Activated naive CD8-positive, alpha-beta T cell treated with anti-CD3 and anti-CD28 coated beads, Interleukin-2, amount 10 ng/mL, durations not matched to agents 7 days and 5 days (primary cell): ENCODE data around the gene KDM4C. TPM values are rescaled to one million over a fixed set of nuclear protein-coding genes. Genes with fewer than 3 reads are reported as not detected.

Experiments used
- ATAC-seq: fragments of 150-1000 bp; cut with Tn5 transposase; one replicate; pipeline ENCODE4 v1.10.0; 2021; ENCODE audit warnings: low read depth, moderate library complexity
- POLR2A ChIA-PET: fragments of 350-600 bp; sonication (Branson Sonifier 250); formaldehyde crosslinking; loops from one replicate; lab custom pipeline; 2021; ENCODE audit warnings: antibody characterized with exemption; lab: Charles Lee
- DNase-seq: peaks from one replicate; pipeline ENCODE4 v3.0.0; 2021
- H3K27ac Mint-ChIP-seq: one replicate; pipeline ENCODE4 v1.8.0; 2022; ENCODE audit warnings: mild to moderate bottlenecking, mixed read lengths
- H3K27me3 Mint-ChIP-seq: one replicate; pipeline ENCODE4 v1.8.0; 2022; ENCODE audit warnings: mild to moderate bottlenecking, moderate library complexity, mixed read lengths
- H3K36me3 Mint-ChIP-seq: one replicate; pipeline ENCODE4 v1.8.0; 2021; ENCODE audit warnings: mild to moderate bottlenecking, mixed read lengths
- H3K4me1 Mint-ChIP-seq: one replicate; pipeline ENCODE4 v1.8.0; 2021; ENCODE audit warnings: mixed read lengths
- H3K4me3 Mint-ChIP-seq: one replicate; pipeline ENCODE4 v1.8.0; 2022; ENCODE audit warnings: mild to moderate bottlenecking, moderate library complexity, mixed read lengths
- H3K9me3 Mint-ChIP-seq: one replicate; pipeline ENCODE4 v1.8.0; 2021; ENCODE audit warnings: mixed read lengths
- total RNA-seq, 2 experiments: library from RNA; stranded (reverse); gene quantifications; one replicate each; pipeline ENCODE4 v1.2.3, GENCODE V29; 2021

KDM4C gene
- total RNA-seq, 2 experiments from 2014 or later, result 75.2 to 77.1 TPM

DNA sequence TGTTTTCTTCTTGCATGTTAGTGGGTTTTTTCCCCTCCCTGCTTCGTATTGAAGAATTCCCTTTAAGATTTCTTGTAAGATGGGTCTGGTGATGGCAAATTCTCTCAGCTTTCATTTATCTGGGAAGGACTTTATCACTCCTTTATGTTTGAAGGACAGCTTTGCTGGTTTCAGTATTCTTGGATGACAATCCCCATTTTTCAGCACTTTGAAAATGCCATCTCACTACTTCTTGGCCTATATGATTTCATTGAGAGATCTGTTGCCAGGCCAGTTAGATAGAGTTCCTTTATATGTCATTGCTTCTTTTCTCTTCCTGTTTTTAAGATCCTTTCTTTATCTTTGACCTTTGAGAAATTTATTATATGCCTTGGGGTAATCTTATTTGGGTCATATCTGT, 106.3 kb downstream of the KDM4C start:
- no peak overlapping the region for H3K4me3 Mint-ChIP-seq
- H3K27me3 Mint-ChIP-seq, result no peaks in the 10 kb centered on the region
- H3K27ac Mint-ChIP-seq, result peak overlapping the region; percentile 37
- H3K9me3 Mint-ChIP-seq, result peaks cover 6% of the 10 kb centered on the region
- POLR2A ChIA-PET, result no interaction called here
- H3K4me1 Mint-ChIP-seq, result peaks cover 10% of the 10 kb centered on the region
- DNase-seq (no peak), ATAC-seq (no peak)
- peaks cover 38% of the 10 kb centered on the region for H3K36me3 Mint-ChIP-seq

DNA sequence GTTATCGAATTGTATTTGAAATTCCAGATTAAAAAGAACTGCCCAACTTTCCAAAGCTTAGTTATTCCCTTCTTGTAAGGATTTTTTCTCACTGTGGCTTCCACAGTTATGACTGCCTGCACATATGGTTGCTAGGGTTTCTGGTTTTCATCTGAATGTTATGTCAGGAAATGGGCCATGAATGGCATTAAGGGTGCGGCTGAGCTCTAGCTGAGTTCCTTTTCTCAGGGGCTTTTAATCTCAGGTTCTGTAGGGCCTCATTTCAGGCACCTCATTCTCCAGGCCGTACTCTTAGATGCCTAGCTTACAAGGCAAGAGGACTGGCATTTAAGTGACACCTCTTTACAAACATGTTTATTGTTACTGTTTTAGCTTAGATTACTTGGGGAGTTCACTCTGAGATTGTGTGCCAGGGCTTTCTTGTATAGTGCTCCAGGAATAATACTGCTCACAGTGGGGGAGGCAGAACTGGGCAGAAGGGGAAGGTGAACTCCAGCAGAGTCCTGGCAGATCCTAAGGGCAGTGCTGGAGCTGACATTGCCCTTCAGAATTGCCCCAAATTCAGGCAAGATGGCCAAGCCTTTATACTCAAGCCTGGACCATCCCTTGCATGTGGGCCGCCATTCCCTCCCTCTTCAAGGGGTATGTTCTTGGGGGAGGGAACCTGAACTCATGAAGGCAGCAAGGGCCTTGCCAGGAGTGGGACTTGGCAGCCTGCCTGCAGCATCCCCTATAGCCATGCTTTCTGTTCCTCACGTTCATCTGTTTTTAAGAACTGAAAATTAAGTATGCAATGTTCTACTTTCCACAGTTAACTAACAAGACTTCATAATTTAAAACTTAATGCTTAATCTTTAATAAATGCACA, 111.5 kb downstream of the KDM4C start:
- DNase-seq (no peak), ATAC-seq (peak; percentile 70)
- H3K9me3 Mint-ChIP-seq, result peaks cover under 1% of the 10 kb centered on the region
- peak overlapping the region; percentile 13 for H3K4me3 Mint-ChIP-seq
- POLR2A ChIA-PET, result interaction anchor here (2.1 kb wide), 1 partner anchor 112 kb away, joined by 8 read pairs; the partner anchor contains the start of gene KDM4C
- peak overlapping the region; percentile 39 for H3K27ac Mint-ChIP-seq
- H3K36me3 Mint-ChIP-seq, result peaks cover 37% of the 10 kb centered on the region
- no peaks in the 10 kb centered on the region for H3K27me3 Mint-ChIP-seq
- peaks cover 37% of the 10 kb centered on the region for H3K4me1 Mint-ChIP-seq

DNA sequence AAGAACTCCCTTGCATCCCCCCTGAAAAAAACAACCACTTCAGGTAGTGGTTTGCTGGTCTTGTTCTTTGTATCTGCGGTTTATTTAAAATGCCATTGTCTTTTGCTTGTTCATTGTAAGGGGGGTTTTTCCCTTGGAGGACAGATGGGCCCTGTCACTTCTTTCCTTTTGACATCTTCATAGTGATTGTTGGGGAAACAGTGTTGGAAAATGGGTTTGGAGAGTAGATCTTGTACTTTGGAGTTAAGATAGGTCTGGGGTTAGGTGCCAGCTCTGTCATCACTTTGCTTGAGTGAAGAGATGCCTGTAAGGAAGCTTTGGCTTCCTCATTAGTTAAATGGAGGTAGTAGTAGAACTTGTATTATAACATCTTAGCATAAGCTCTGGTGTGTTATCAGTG, 112.4 kb downstream of the KDM4C start:
- peaks cover 41% of the 10 kb centered on the region for H3K4me1 Mint-ChIP-seq
- ATAC-seq (peak; percentile 30), DNase-seq (no peak)
- POLR2A ChIA-PET, result interaction anchor here (2.1 kb wide), 1 partner anchor 113 kb away, joined by 8 read pairs; the partner anchor contains the start of gene KDM4C
- H3K4me3 Mint-ChIP-seq, result peak overlapping the region; percentile 12
- peak overlapping the region; percentile 11 for H3K27ac Mint-ChIP-seq
- no peaks in the 10 kb centered on the region for H3K27me3 Mint-ChIP-seq
- peaks cover 37% of the 10 kb centered on the region for H3K36me3 Mint-ChIP-seq
- H3K9me3 Mint-ChIP-seq, result no peaks in the 10 kb centered on the region

DNA sequence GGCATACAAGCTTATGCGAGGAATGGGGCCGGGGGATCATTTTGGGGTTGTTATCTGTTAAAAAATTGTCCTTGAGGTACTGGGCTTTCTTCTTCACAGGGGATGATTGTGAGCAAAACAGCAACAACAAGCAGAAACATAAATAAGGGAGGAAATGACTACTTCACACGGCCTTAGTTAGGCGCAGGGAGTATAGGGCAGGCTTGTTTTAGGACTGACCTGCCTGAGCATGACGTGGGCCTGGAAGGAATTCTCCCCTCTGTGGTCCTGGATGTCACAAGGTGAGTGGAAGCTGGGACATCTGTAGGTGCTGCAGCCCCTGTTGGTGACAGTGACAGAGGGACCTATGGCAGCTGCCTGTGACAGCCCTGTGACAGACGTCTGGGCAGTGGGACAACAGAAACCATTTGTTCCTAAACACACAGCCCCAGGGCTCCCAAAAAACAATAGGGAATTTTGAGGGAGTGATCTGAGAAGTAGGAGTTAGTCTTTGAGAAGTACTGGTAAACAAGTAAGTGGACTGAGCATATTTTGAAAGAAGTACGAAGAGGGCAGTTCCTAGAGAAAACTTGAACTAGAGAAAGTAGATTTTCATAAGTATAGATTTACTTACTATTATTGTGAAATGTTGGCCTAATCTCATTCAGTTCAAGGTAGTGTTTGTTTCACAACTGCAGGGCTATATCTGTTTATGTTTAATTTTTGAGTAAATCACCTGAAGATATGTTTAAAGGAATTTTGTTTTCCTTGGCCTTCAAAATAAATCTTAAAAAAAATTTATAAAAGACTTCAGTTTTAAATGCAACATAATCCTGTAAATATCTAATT, 113.1 kb downstream of the KDM4C start:
- Mint-ChIP-seq H3K4me1 (peaks cover 45% of the 10 kb centered on the region), H3K27ac (no peak overlapping the region), H3K9me3 (no peaks in the 10 kb centered on the region), H3K27me3 (no peaks in the 10 kb centered on the region), H3K36me3 (peaks cover 39% of the 10 kb centered on the region), H3K4me3 (no peak overlapping the region)
- no peak for ATAC-seq
- DNase-seq, result no peak
- POLR2A ChIA-PET, result interaction anchor here (2.1 kb wide), 1 partner anchor 114 kb away, joined by 8 read pairs; the partner anchor contains the start of gene KDM4C

DNA sequence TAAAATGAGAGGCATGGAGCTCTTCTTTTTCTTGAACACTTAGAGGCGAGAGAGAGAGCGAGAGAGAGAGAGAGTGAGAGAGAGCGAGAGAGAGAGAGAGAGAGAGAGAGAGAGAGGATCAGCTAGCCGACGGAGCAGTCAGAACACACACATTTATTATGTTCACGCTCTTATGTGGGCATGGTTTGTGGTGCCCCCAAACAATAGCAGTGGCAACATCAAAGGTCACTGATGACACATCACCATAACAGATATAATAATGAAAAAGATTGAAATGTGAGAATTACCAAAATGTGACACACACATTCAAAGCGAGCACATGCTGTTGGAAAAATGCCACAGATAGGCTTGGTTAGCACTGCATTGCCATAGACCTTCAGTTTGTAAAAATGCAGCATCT, 116.1 kb downstream of the KDM4C start:
- Mint-ChIP-seq H3K9me3 (no peaks in the 10 kb centered on the region), H3K4me3 (no peak overlapping the region), H3K27ac (no peak overlapping the region), H3K4me1 (peaks cover 39% of the 10 kb centered on the region), H3K27me3 (no peaks in the 10 kb centered on the region), H3K36me3 (peaks cover 36% of the 10 kb centered on the region)
- POLR2A ChIA-PET, result interaction anchor here (0.6 to 0.9 kb wide), 3 partner anchors 14 to 444 kb away, joined by 3 to 4 read pairs (median 3); no protein-coding TSS in a partner anchor
- ATAC-seq (no peak), DNase-seq (no peak)

DNA sequence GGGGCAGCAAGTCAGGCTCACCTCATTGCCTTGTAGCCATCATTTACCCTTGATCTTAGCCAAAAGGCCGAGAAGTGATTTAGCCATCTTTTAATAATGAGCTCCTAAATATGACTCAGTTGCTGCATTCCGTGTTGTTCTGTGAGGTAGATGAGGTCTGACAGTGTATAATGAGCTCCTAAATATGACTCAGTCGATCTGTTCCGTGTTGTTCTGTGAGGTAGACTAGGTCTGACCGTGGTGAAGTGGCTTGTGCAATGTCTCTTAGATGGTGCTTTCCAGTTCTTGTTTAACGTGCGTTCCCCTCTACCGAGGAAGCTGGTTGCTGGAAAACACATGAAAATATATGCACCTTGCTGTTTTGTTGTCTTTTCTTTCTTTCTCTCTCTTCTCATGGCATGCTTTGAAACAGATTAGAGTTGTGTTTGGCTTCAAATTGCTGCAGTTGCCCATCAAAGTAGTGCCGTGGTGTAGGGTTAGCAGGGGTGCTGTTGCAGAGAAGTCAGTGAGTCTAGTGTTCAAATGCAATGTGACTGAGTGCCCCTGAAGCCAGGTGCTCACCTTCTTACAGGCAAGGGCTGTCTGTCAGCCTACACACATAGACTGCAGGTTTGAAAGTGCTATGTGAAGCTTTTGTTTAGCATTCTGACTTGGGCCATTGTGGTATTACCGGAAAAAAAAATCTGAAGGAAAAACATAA, 118.6 kb downstream of the KDM4C start:
- no peak overlapping the region for H3K27ac Mint-ChIP-seq
- H3K9me3 Mint-ChIP-seq, result no peaks in the 10 kb centered on the region
- H3K4me1 Mint-ChIP-seq, result peaks cover 26% of the 10 kb centered on the region
- POLR2A ChIA-PET, result no interaction called here
- DNase-seq (no peak), ATAC-seq (no peak)
- H3K27me3 Mint-ChIP-seq, result no peaks in the 10 kb centered on the region
- peaks cover 29% of the 10 kb centered on the region for H3K36me3 Mint-ChIP-seq
- no peak overlapping the region for H3K4me3 Mint-ChIP-seq

DNA sequence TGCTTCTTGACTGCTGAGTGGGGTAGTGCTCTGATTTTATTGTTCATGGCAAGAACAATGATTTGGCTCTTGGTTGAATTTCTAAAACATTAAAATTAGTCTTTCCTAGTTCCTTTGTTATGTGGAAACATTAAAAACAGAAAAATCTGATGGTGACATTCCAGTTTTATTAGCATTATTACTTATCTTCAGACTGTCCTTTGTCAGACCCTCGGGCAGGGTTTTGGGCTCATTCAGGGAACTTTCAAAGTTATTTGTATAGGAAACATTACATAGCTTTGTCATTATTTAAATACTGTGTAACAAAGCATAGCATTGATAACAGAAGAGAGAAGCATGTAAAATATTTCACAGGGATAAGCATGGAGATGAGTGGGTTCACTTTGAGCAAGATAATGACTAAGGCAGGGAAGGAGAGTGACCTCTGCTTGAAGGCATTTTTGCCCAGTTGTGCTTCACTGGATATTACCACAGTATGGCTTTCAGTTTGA, 119.9 kb downstream of the KDM4C start:
- no peak overlapping the region for H3K4me3 Mint-ChIP-seq
- POLR2A ChIA-PET, result no interaction called here
- ATAC-seq, result no peak

DNA sequence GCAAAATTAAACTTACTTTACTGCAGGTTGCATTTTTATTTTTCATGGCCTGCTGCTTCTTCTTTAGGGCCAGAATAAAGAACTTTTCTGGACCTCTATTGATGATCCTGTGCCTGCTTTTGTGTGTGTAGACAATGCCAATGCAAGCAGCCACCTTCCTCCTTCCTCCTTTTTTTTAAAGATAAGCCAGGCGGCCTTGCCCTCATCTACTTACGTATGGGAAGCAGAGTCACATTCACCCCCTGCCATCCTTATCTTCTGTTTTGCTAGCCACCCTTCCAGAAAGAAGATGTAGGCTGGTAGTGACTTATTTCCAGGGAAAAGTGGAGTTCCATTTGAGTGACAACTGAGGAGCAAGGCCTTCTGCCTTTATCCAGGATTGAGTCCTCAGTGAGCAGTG, 122.9 kb downstream of the KDM4C start:
- no peak for ATAC-seq
- no peaks in the 10 kb centered on the region for H3K27me3 Mint-ChIP-seq
- H3K36me3 Mint-ChIP-seq, result peaks cover 20% of the 10 kb centered on the region
- no peak for DNase-seq
- no peak overlapping the region for H3K27ac Mint-ChIP-seq
- H3K9me3 Mint-ChIP-seq, result no peaks in the 10 kb centered on the region
- POLR2A ChIA-PET, result no interaction called here
- peaks cover 1% of the 10 kb centered on the region for H3K4me1 Mint-ChIP-seq
- H3K4me3 Mint-ChIP-seq, result no peak overlapping the region

More for the DNA sequence above, 119.9 kb downstream of the KDM4C start:
- H3K9me3 Mint-ChIP-seq, result no peaks in the 10 kb centered on the region
- no peak overlapping the region for H3K27ac Mint-ChIP-seq
- H3K4me1 Mint-ChIP-seq, result peaks cover 18% of the 10 kb centered on the region
- peaks cover 26% of the 10 kb centered on the region for H3K36me3 Mint-ChIP-seq
- no peak for DNase-seq
- no peaks in the 10 kb centered on the region for H3K27me3 Mint-ChIP-seq

DNA sequence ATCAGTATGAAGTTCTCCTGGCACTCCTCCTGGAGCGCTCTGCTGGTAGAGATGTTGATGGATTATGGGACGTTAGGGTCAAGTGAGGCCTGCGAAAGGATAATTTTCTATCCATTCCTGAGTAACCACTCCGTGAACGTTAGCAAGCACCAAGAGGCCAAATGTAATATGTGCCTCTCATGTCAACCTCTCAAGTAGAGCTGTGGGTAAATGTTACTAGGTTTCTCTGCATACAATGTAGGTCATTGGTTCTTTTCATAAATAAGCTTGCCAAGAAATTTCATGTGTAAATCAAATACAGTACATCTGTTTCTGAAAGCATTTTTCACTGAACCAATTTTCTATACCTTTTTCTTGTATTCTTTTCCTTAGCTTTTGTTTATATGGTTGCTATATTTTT, 126.3 kb downstream of the KDM4C start:
- Mint-ChIP-seq H3K27ac (no peak overlapping the region), H3K4me3 (no peak overlapping the region), H3K36me3 (peaks cover 26% of the 10 kb centered on the region), H3K4me1 (peaks cover 4% of the 10 kb centered on the region), H3K9me3 (no peaks in the 10 kb centered on the region), H3K27me3 (no peaks in the 10 kb centered on the region)
- ATAC-seq (no peak), DNase-seq (no peak)
- POLR2A ChIA-PET, result no interaction called here

DNA sequence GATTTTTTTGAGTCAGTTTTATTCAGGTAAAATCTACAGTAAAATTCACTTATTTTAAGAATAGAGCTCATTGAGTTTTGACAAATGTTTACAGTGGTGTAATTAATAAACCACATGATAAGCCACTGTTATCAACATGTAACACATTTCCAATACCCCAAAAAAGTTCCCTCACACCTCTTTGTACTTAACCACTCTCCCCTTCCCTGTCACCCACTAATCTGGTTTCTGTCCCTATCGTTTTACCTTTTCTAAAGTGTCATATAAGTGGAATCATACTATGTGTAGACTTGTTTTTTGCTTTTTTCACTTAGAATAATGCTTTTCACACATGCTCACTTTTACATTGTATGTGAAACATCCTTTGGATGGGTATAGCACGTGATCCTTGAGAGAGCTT, 127.2 kb downstream of the KDM4C start:
- Mint-ChIP-seq H3K4me3 (no peak overlapping the region), H3K27ac (no peak overlapping the region), H3K36me3 (peaks cover 30% of the 10 kb centered on the region), H3K4me1 (peaks cover 4% of the 10 kb centered on the region), H3K27me3 (no peaks in the 10 kb centered on the region), H3K9me3 (no peaks in the 10 kb centered on the region)
- no peak for ATAC-seq
- no peak for DNase-seq
- POLR2A ChIA-PET, result no interaction called here

DNA sequence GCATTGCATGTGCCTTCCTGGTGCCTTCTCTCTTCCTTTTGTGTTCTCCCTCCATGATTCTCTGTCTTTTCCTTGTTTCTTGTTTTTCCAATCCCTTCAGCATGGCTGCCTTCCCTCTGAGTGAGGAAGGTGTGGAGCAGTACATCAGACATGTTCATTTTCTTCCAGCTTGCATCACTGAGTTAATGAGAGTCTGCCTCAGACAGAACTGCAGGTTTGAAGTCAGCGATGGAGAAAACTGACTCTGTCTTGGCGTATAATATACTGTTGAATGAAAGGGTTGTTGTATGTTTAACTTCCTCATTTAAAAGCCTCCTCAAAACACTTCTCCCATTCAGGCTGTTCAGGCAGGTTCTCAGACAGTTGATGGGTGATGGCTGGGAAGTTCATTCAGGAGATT, 129.3 kb downstream of the KDM4C start:
- Mint-ChIP-seq H3K4me1 (peaks cover 9% of the 10 kb centered on the region), H3K27ac (no peak overlapping the region), H3K9me3 (no peaks in the 10 kb centered on the region), H3K4me3 (no peak overlapping the region), H3K36me3 (peaks cover 42% of the 10 kb centered on the region), H3K27me3 (no peaks in the 10 kb centered on the region)
- POLR2A ChIA-PET, result no interaction called here
- DNase-seq (no peak), ATAC-seq (no peak)

DNA sequence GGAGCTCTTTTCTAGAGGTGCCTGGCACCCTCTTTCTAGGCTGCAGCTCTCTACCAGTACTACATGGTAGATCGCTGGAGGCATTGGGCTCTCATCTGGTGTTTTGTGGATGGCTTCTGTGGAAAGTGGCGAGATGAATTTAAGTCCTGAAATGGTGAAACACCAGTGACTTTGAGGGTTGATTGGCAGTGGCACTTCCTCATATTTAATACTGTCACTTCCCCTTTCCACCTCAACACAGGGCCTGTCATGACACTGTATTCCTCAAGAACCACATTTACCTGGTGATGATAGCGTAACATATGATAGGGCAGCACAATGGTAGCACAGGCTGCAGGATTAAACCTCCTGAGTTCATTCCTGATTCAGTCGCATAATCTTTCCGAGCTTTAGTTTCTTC, 132.1 kb downstream of the KDM4C start:
- H3K27me3 Mint-ChIP-seq, result no peaks in the 10 kb centered on the region
- peaks cover 22% of the 10 kb centered on the region for H3K4me1 Mint-ChIP-seq
- peaks cover 42% of the 10 kb centered on the region for H3K36me3 Mint-ChIP-seq
- POLR2A ChIA-PET, result no interaction called here
- DNase-seq (no peak), ATAC-seq (no peak)
- no peak overlapping the region for H3K27ac Mint-ChIP-seq
- H3K9me3 Mint-ChIP-seq, result no peaks in the 10 kb centered on the region
- no peak overlapping the region for H3K4me3 Mint-ChIP-seq
